ENCODE results near the gene A1CF.
"Not testable (repeated sequence)": the region's sequence is repeated elsewhere in the genome, so short reads cannot be mapped to it uniquely, and the experiment has no call there.

Gene A1CF

GRCh38 chr10:50788951-50789945 lies 96.2 kb downstream of the A1CF start:
- DNase-seq (ENCODE audit: low read depth): no peak

- DNase-seq (ENCODE audit: low read depth): not testable (repeated sequence)
These were observed 97.5 kb downstream of the A1CF start for GRCh38 chr10:50787962-50788361.

DNA sequence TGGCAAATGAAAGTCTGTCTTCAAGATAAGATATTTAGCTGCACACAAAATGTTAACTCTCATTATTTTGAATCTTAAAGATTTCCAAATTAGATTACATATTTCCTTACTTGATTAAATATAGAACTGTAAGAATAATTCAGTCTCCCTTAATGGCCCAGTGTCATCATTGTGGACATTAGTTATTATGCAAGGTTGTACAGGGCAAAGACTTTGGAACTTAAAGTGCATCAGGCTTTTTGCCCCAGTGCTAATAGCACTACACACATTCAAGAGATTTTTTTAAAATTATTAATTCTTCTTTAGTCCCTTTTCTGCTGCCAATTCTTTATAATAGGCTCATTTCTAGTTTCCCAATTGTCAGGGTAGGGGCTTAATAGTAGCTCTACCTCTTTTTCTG lies 103.4 kb downstream of the A1CF start:
- DNase-seq (ENCODE audit: low read depth): not testable (repeated sequence)

DNA sequence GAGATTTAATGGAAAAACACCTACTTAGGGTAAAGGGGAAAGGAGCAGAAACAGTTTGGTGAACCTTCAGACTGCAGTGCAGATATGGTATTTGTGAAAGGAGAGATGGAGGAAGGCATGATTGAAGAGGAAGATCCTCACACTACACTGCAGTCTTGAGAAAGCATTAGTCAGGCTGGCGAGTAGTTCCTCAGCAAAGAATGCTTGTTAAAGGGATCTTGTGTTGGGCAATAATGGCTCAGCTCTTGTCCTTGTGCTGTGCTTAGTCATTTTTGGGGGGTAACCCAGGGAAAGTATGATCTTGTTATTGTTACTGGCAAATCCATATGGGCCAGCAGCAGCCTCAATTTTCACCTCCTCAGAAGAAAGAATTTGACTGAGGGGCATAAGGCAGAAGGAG lies 105.4 kb downstream of the A1CF start:
- not testable (repeated sequence) for DNase-seq (ENCODE audit: low read depth)

- DNase-seq (ENCODE audit: low read depth): not testable (repeated sequence)
These were observed 110.6 kb downstream of the A1CF start for GRCh38 chr10:50774868-50775267.

- not testable (repeated sequence) for DNase-seq (ENCODE audit: low read depth)
These were observed 113.4 kb downstream of the A1CF start for GRCh38 chr10:50772042-50772441.

- DNase-seq (ENCODE audit: low read depth): not testable (repeated sequence)
These were observed 118.5 kb downstream of the A1CF start for GRCh38 chr10:50766774-50767513.
